GM18526 (cell line): ENCODE measurements around the gene CCL16.

ENCODE experiments used
- POLR2A ChIP-seq: IDR thresholded peaks from 3 replicates; pipeline ENCODE4 v1.6.1; 2011; ENCODE audit not compliant: insufficient read length; ENCODE audit errors: extremely low read depth

The CCL16 gene

DNA sequence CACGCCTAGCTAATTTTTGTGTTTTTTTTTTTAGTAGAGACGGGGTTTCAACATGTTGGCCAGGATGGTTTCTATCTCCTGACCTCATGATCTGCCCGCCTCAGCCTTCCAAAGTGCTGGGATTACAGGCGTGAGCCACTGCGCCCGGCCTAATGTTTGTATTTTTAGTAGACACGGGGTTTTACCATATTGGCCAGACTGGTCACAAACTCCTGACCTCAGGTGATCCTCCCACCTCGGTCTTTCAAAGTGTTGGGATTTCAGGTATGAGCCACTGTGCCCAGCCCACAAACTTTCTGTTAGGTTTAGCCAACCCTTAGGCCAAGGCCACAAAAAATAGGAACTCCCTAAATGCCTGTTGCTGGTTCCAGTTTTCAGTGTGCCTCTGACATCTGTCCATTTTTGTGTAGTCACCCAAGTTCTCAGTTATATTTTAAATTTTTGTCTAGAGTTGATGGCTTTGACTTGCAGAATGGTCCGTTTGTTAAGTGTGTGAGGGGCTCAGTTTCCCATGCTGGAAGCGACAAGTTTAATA is 12.7 kb downstream of the CCL16 start:
- no peak for TF ChIP-seq POLR2A

DNA sequence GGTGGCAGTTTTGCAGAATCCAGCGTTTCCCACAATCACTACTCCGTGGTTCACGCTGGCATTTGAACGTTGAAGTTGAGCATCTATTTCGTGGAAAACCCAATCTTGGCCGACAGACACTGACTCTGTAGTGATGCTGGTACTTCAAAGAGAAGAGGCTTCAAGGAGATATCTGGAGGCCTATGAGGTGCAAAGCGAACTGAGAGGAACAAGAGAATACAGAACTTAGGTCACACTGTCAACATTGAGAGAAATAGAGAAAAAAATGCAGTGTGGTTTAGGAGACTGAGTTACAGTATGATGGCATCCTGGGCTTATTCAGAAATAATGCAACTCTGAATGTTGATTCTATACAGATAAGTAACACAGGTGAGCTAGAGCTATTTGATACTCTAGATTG is 16.0 kb downstream of the CCL16 start:
- no peak for TF ChIP-seq POLR2A

DNA sequence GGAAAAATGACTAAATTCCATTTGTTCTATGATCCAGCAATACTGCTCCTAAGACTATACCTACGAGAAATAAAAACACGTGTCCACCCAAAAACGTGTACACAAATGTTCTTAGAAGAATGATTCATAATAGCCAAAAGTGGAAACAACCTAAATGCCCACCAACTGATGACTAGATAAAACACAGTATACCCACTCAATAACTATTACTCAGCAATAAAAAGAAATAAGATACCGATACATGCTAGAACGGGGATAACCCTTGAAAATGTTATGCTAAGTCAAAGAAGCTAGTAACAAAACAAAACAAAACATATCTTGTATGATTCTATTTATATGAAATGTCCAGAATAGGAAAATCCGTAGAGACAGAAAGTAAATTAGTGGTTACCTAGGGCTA is 17.6 kb downstream of the CCL16 start:
- no peak for TF ChIP-seq POLR2A

DNA sequence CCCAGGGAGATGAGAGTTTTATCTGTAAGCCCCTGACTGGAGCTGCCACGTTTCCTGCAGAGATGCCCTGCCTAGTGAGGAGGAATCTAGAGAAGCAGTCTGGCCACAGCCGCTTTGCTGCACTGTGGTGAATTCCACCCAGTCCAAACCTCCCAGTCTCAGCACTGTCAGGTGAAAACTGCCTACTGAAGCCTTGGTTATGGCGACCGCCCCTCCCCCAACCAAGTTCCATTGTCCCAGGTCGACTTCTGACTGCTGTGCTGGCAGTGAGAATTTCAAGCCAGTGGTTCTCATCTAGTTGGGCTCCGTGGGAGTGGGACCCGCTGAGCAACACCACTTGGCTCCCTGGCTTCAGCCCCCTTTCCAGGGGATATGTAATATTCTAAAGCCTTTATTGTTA is 27.6 kb downstream of the CCL16 start:
- no peak for TF ChIP-seq POLR2A

DNA sequence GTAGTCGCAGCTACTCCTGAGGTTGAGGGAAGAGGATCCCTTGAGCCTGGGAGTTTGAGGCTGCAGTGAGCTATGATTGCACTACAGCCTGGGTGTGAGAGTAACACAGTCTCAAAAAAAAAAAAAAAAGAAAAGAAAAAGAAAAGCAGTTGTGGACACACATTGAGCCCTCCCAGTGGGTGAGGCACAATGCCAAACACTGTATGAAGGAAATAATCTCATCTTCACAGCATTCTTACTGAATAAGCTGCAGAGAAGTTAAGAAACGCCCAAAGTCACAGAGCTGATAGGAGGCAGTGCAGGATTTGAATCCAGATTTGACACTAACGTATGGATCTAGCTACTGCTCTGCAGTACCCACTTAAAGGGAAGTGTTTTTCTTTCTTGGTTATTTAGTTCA is 31.9 kb downstream of the CCL16 start:
- TF ChIP-seq POLR2A: no peak

DNA sequence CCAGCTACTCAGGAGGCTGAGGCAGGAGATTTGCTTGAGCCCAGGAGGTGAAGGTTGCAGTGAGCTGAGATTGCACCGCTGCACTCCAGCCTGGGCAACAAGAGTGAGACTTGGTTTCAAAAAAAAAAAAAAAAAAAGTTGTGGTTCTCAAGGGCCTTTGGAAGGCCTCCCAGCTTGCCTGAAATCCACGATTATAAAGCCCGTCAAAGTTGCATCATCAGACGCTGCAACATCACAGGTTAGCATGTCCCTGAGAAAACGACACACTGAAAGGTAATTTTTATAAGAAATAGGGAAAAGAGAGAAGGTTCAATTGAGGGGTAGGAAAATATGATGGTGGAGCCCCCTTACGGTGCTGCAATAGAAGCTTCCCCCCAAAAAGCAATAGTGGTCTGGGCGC is 33.2 kb downstream of the CCL16 start:
- TF ChIP-seq POLR2A: no peak

DNA sequence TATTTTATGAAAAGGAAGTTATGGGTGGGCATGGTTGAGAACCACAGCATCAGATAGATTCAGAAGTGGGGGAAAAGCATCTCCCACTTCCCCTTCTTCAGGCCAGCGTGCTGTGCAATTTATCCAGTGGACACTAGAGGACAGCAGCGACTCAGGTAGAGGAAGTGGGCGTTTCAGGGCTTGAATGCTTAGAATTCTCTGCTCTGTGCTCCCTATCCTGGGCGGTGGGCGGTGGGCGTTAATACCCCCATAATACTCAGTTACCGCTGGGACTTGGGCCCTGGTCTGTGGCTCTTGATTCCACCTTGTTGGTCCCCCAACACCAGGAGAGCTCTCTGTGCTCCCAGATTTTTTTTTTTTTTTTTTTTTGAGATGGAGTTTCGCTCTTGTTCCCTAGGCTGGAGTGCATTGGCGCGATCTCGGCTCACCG is 34.1 kb downstream of the CCL16 start:
- no peak for TF ChIP-seq POLR2A

DNA sequence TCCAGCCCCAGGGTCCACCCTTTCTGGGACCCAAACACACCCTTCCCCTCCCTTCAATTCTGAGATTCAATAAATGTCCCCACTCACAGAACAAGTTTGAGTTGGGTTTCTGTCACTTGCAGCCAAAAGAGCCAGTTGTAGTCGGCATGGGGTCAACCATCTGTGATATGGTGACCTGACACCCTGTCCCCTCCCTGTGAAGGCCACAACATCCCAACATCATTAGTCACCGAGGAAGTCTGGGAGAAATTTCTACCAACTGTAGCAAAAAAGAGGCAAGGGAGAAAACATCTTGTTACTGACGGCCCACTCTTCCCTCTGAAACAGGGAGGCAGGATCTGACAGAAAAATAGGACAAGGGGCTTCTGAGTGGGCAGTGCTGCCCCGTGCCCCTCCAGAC is 37.1 kb downstream of the CCL16 start:
- TF ChIP-seq POLR2A: no peak

DNA sequence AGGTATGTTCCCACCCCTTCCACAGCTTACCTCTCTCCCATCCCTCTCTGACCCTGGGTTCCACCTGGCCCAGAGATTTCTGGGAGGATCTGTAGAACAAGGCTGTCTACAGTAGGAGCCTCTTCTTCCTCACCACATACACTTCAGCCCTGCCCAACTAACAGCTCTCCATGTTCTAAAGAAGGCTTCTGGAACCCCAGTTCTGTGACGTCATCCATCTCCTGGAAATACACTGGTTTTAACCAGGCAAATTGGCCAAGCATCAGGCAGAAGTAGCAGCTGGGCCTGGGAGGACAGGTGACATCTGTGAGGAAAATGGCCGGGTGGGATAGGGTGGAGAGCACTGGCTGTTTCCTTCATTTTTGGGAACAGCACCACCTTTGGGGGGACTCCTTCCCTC is 37.8 kb downstream of the CCL16 start, which contains the start of gene LYZL6:
LYZL6 (minus strand) TSS at position 177 of the 400 bp plus-strand sequence. CDS start 4,357 bp downstream, outside the sequence.
- no peak for TF ChIP-seq POLR2A

DNA sequence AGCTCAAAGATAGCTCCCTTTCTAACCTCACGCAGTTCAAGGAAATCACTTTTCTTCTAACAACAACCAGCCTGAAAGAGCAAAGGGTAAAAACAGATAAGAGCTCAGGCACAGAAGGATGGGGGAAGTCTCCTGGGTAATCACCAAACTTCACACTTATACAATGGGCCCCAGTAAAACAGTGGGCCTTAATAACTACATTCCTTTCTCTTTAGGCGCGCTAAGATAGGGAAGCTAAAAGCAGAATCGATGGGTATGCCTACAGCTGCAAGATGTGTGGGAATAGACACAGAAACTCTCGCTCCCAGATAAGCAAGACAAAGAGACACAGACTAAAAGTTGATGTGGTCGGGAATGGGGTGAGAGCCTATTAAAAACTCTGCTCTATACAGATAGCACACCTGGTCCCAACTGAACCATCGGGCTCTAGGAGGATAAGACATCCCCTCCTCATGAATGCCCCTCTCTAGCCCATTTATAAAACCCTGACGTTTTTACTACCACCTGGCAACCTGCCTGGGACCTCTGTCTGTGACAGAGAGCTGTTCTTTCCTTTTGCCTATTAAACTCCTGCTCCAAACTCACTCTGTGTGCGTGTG is 38.6 kb downstream of the CCL16 start:
- no peak for TF ChIP-seq POLR2A

DNA sequence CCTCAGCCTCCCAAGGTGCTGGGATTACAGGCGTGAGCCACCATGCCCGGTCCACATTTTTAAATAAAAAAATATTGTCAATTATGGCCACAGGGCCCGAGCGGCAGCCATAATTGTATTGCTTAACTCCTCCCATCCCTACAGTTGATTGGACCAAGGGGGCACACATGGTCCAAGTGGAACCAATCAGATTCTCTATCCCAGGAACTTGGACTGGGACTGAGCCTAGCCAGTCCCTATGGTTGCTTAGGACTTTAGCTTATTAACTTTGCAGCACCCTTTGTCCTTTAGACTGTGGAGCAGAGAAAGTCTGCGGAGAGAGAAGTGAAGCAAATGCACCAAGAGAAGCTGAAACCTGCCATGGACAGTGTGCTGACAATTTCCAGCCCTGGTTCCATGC is 45.2 kb downstream of the CCL16 start:
- no peak for TF ChIP-seq POLR2A

DNA sequence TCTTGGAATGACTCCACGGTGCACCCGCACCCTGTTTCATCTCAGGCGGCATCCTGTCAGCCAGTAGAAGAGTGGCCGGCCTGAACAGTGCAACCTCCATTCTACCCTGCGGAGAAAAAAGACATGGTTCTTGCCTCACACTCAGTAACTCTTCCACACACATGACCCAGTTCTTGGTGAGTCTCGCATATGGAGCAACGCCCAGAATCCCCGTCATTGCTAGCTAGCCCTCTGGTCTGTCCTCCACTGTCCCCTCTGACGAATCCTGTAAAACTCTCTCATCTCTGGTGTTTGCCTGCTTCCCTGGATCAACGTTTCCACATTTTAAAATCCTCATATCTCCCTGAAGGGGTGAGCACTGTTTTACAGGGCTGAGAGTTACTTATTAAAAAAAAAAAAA is 46.5 kb downstream of the CCL16 start:
- no peak for TF ChIP-seq POLR2A

DNA sequence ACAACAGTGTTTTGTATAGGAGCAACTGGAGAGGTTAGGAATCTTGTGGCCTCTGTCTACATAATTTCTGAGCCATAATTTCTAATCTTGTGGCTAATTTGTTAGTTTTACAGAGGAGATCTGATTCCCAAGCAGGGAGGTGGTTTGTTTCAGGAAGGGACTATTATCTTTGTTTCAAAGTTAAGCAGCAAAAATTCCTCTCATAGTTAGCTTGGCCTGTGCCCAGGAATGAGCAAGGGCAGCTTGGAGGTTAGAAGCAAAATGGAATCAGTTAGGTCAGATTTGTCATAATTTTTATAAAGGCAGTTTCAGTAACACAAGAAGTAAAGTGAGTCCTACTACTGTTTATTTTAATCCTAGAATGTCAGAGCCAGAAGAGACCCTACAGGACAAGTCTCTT is 48.7 kb downstream of the CCL16 start:
- no peak for TF ChIP-seq POLR2A

DNA sequence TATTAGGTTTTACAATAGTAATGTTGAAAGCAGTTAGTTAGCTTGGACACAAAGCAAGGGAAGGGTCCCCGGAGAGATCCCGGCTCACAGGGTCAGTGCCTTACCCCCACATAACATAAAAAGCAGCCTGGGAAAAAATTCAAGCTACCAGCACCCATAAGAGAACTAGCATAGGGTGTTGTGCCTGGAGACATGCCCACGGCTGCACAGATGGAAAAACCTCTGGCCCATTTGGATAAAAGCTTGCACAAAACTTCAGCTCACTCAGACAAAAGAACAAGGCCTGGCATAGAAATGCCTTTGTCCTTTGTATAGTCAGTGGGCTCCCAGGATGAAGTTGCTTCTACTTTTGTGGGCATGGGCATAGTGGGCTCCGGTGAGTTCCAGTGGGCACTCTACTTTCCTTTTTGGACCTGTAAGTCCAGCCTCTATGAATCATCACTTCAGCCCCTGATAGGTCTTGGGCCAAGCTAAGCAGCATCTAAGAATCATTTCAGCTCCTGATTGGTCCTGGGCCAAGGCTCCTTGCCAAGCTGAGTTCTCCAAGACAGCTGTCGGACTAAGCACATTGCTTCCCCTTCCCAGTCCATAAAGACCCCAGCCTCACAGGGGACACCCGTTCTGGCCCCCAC is 49.4 kb downstream of the CCL16 start:
- TF ChIP-seq POLR2A: no peak

DNA sequence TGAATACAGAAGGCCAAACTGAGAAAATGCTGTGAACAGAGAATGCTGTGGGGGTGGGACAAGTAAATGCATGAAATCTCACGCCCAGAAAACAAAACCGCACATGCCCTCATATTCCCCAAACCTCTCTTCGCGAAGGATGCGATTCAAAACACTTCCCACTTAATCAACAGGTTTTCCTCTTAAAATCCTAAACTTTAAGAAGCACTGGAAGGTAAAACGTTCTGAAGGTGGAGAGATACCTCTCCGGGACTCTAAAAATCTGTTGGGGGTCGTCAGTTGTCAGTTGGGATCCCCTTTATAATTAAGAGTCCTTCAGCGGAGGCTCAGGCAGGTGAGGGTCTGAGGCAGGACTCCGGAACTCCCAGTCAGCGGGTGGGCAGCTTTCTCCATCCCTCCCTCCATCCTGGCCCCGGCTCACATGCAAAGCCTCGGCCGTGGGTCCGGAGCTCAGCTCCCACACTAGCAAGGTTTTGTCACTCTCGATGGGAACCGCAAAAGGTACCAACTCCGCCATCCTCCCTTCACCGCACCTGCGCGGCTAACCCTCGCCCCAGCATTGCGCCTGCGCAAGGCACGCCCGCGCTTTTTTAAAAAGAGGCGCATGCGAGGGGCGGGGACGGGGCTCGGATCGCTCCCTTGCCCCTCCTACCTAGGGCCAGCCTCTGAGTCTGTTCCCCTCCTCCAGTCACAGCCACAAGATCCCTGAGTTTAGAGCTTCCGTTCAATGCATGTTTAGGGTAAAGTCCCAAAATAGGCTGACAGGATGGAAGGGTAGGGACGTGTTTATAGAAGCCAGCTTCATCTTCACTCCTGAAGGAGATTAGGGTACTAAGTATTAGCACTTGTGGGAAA is 50.9 kb downstream of the CCL16 start, which contains the start of gene RDM1:
RDM1 (minus strand) TSS at position 563 of the 855 bp plus-strand sequence; CDS start at position 517, 46 bp downstream.
- peak; percentile 55 for TF ChIP-seq POLR2A

DNA sequence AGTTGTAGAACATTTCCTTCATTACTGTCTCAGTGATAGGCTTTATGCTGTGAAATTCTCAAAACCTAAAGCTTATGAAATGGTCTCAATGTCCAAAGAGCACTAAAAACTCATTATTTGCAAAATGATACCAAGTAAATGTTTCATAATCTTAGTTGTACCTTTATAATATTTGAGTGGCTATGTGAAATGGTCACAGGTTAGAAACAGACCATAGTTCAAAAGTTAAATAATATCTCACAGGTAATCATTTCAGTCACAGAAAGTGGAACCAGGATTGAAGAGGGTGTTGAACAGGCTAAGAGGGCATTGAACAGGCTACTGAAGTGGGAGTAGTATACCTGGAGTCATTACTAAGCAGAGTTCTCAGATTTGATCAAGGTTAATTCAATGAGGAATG is 53.6 kb downstream of the CCL16 start:
- no peak for TF ChIP-seq POLR2A
